ENCODE results near the gene HERC2. TPM values are rescaled to one million over a fixed set of nuclear protein-coding genes. Genes with fewer than 3 reads are reported as not detected.
A peak's percentile ranks its signal among the peaks of the same experiment; 100 is the strongest.

Gene HERC2
- total RNA-seq, 6 experiments from 2014 or later: 21.8 to 30.2 (median 27.0) TPM

GRCh38 chr15:28101201-28101600 lies 220.8 kb downstream of the HERC2 start:
- ATAC-seq (no peak), DNase-seq (no peak)
- Histone ChIP-seq H3K9me3 (no peaks in the 10 kb centered on the region), H3K36me3 (no peaks in the 10 kb centered on the region), H3K4me1 (peaks cover 0 to 9% (median 0%) of the 10 kb centered on the region in 4 donors), H3K27me3 (peaks cover 0 to 23% of the 10 kb centered on the region in 2 donors), H3K4me3 (no peak overlapping the region), H3K27ac (no peak overlapping the region)
- WGBS (ENCODE audit: insufficient coverage, low coverage, low lambda C conversion rate, missing lambda C conversion rate): 75% methylated on average over 3 of the region's 8 CpGs
- intact Hi-C loops (cut with DNase I): no loop called here
- TF ChIP-seq POLR2A (IDR thresholded peaks at IDR 0.05): no peak
- TF ChIP-seq, protein P1, sequence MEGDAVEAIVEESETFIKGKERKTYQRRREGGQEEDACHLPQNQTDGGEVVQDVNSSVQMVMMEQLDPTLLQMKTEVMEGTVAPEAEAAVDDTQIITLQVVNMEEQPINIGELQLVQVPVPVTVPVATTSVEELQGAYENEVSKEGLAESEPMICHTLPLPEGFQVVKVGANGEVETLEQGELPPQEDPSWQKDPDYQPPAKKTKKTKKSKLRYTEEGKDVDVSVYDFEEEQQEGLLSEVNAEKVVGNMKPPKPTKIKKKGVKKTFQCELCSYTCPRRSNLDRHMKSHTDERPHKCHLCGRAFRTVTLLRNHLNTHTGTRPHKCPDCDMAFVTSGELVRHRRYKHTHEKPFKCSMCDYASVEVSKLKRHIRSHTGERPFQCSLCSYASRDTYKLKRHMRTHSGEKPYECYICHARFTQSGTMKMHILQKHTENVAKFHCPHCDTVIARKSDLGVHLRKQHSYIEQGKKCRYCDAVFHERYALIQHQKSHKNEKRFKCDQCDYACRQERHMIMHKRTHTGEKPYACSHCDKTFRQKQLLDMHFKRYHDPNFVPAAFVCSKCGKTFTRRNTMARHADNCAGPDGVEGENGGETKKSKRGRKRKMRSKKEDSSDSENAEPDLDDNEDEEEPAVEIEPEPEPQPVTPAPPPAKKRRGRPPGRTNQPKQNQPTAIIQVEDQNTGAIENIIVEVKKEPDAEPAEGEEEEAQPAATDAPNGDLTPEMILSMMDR (IDR thresholded peaks at IDR 0.05): no peak

DNA sequence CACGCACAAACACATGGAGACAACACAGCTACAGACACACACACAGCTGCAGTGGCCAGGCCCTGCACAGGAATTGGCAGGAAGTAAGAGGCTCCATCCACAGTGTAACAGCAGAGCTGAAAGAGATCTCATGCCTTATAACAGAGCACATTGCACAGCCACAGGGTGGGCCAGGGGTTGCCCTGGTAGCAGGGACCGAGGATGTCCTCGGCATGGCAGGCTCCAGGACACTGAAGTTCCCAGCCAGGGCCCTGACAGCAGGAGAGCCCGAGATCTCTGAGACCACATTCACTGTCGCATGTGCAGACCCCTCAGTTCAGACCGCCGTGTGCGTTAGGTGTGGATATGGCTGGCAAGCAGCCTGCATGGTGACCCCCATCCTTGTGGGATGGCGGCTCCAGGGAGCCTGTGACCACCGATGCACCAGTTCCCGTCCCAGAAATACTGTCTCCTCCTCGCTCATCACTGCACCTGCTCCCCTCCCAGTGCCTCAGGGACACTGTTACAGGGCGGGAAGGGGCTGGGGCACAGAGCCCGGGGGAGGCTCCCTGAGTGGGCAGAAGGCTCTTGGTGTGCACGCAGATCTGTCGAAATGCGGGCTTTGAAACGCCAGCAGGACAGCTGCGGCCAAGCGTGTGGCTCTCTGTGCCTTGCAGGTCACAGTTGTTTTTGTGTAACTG lies 221.3 kb downstream of the HERC2 start:
- Histone ChIP-seq H3K36me3 (no peaks in the 10 kb centered on the region), H3K4me3 (no peak overlapping the region), H3K9me3 (no peaks in the 10 kb centered on the region), H3K27me3 (peaks cover 0 to 25% of the 10 kb centered on the region in 2 donors), H3K4me1 (peaks cover 0 to 9% (median 0%) of the 10 kb centered on the region in 4 donors), H3K27ac (no peak overlapping the region)
- TF ChIP-seq, protein P1 (IDR thresholded peaks at IDR 0.05): no peak
- no peak for TF ChIP-seq POLR2A (IDR thresholded peaks at IDR 0.05)
- ATAC-seq (no peak), DNase-seq (no peak)
- WGBS (ENCODE audit: insufficient coverage, low coverage, low lambda C conversion rate, missing lambda C conversion rate): 100% methylated on average over 1 of the region's 20 CpGs
- intact Hi-C loops (cut with DNase I): no loop called here

- WGBS (ENCODE audit: insufficient coverage, low coverage, low lambda C conversion rate, missing lambda C conversion rate): 48% methylated on average over 3 of the region's 16 CpGs
- Histone ChIP-seq H3K36me3 (no peaks in the 10 kb centered on the region), H3K27me3 (peaks cover 0 to 27% of the 10 kb centered on the region in 2 donors), H3K27ac (no peak overlapping the region), H3K4me3 (no peak overlapping the region), H3K4me1 (peaks cover 0 to 16% (median 0%) of the 10 kb centered on the region in 4 donors), H3K9me3 (no peaks in the 10 kb centered on the region)
- intact Hi-C loops (cut with DNase I): no loop called here
- no peak for ATAC-seq
- DNase-seq: no peak
- no peak for TF ChIP-seq POLR2A (IDR thresholded peaks at IDR 0.05)
- TF ChIP-seq, protein P1 (IDR thresholded peaks at IDR 0.05): no peak
Measured at GRCh38 chr15:28099555-28100140, 222.3 kb downstream of the HERC2 start.

DNA sequence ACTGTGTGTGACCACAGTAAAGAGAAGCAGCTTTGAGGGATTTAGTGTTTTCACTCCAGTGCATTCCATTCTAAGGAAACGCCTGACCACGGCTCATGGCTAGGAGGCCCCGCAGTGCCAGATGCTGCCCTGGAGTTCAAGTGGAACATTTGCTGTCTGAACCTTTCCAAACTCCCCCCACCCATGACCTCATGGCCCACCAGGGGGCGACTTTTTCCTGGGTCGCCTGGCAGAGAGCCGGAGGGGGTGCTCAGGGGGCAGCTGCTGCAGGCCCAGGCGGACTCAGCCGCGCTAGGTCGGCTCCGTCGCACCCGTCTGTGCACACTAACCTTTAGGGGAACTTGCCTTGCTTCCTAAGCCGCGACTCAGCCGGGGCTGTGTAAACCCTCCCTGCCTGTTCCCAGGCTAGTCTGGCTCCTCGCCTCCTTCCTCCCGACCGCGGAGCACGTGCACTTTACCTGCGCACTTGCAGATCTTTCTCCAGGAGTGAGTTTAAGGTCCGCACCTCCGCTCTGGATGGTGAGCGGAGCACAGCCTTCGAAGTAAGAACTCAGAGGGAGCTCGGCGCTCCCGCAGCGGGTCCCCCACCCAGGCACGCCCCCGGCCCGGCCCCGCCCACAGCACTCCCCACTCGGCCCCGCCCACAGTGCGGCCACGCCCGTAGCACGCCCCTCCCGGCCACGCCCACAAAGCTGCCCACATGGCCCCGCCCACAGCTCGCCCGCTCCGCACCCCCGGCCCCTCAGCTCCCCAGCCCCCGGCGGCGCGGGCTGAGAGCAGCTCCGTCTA lies 223.0 kb downstream of the HERC2 start, which contains the start of gene OCA2:
Gene OCA2, minus strand, starts transcription at position 550 of the 789 bp plus-strand sequence. CDS start 17,441 bp downstream, outside the sequence.
- no peaks in the 10 kb centered on the region for H3K36me3 ChIP-seq
- intact Hi-C loops (cut with DNase I): no loop called here
- H3K27me3 ChIP-seq: peaks cover 0 to 27% of the 10 kb centered on the region in 2 donors
- 7% methylated on average over 25 of the region's 52 CpGs for WGBS (ENCODE audit: insufficient coverage, low coverage, low lambda C conversion rate, missing lambda C conversion rate)
- TF ChIP-seq, protein P1 (IDR thresholded peaks at IDR 0.05): no peak
- TF ChIP-seq POLR2A (IDR thresholded peaks at IDR 0.05): no peak
- peaks cover 0 to 20% (median 0%) of the 10 kb centered on the region in 4 donors for H3K4me1 ChIP-seq
- H3K9me3 ChIP-seq: no peaks in the 10 kb centered on the region
- no peak for DNase-seq
- H3K27ac ChIP-seq: no peak within 1 kb of the TSS
- no peak within 1 kb of the TSS for H3K4me3 ChIP-seq
- peak in 1 of 4 donors; percentile 2 for ATAC-seq
